ACC112 (cell line): ENCODE measurements around the gene CEP135.
"Not testable (repeated sequence)": the region's sequence is repeated elsewhere in the genome, so short reads cannot be mapped to it uniquely, and the experiment has no call there.

ENCODE experiments used
- H2AFZ ChIP-seq: fragments of 200-600 bp; sonication (generic); one replicate; pipeline ENCODE4 v1.6.0; 2017; ENCODE audit warnings: antibody characterized with exemption, low read length; ENCODE audit not compliant: unreplicated experiment
- H3K27ac ChIP-seq: fragments of 200-600 bp; sonication (generic); 2 replicates; pipeline ENCODE4 v1.5.1; 2014; ENCODE audit warnings: low read depth, mild to moderate bottlenecking, antibody characterized with exemption, low read length, moderate library complexity
- H3K27me3 ChIP-seq: fragments of 200-600 bp; sonication (generic); 2 replicates; pipeline ENCODE4 v1.6.1; 2014; ENCODE audit warnings: mild to moderate bottlenecking, antibody characterized with exemption, low read length, moderate library complexity, mixed read lengths; ENCODE audit not compliant: insufficient read depth
- H3K36me3 ChIP-seq: fragments of 200-600 bp; sonication (generic); 2 replicates; pipeline ENCODE4 v1.6.1; 2016; ENCODE audit warnings: mild to moderate bottlenecking, antibody characterized with exemption, low read length, moderate library complexity, mixed read lengths; ENCODE audit not compliant: insufficient read depth
- H3K4me1 ChIP-seq: fragments of 200-600 bp; sonication (generic); one replicate; pipeline ENCODE4 v1.6.1; 2016; ENCODE audit warnings: low read length, mixed read lengths; ENCODE audit not compliant: insufficient read depth, unreplicated experiment, control insufficient read depth
- H3K4me3 ChIP-seq: fragments of 200-600 bp; sonication (generic); 2 replicates; pipeline ENCODE4 v1.5.1; 2014; ENCODE audit warnings: mild to moderate bottlenecking, low read depth, low read length
- H3K79me2 ChIP-seq: fragments of 200-600 bp; sonication (generic); one replicate; pipeline ENCODE4 v1.6.0; 2016; ENCODE audit warnings: low read length; ENCODE audit not compliant: control insufficient read depth, unreplicated experiment, insufficient read depth

Gene CEP135

GRCh38 chr4:55941881-55942396, 6.8 kb upstream of the CEP135 start:
- Histone ChIP-seq H3K27ac (no peak overlapping the region), H2AFZ (no peak overlapping the region), H3K4me1 (peaks cover 1% of the 10 kb centered on the region), H3K79me2 (peaks cover 8% of the 10 kb centered on the region), H3K36me3 (peaks cover 25% of the 10 kb centered on the region), H3K4me3 (no peak overlapping the region), H3K27me3 (no peaks in the 10 kb centered on the region)

- H3K27ac ChIP-seq: peak overlapping the region; percentile 100
- 0 out of 2 replicates have a peak, but pooled peaks cover 3% of the 10 kb centered on the region for H3K36me3 ChIP-seq
- peak overlapping the region; percentile 94 for H3K4me3 ChIP-seq
- H3K79me2 ChIP-seq: peaks cover 41% of the 10 kb centered on the region
- no peaks in the 10 kb centered on the region for H3K27me3 ChIP-seq
- H3K4me1 ChIP-seq: peaks cover 17% of the 10 kb centered on the region
- H2AFZ ChIP-seq: peak overlapping the region; percentile 73
Observed at GRCh38 chr4:55947254-55947882, 1.4 kb upstream of the CEP135 start.

- Histone ChIP-seq H3K4me3 (peak overlapping the region; percentile 94), H3K27me3 (no peaks in the 10 kb centered on the region), H3K27ac (peak overlapping the region; percentile 100), H3K4me1 (peaks cover 17% of the 10 kb centered on the region), H2AFZ (peak overlapping the region; percentile 73), H3K79me2 (peaks cover 44% of the 10 kb centered on the region), H3K36me3 (peaks cover 3% of the 10 kb centered on the region; the same call in 1 of the 2 replicates)
Observed at GRCh38 chr4:55947912-55948725, 626 bp upstream of the CEP135 start.

- Histone ChIP-seq H3K4me1 (peaks cover 17% of the 10 kb centered on the region), H3K4me3 (peak overlapping the region; percentile 94), H2AFZ (peak overlapping the region; percentile 97), H3K79me2 (peaks cover 44% of the 10 kb centered on the region), H3K27me3 (no peaks in the 10 kb centered on the region), H3K27ac (peak overlapping the region; percentile 100), H3K36me3 (peaks cover 9% of the 10 kb centered on the region)
Observed at GRCh38 chr4:55949482-55949802, 697 bp downstream of the CEP135 start.

GRCh38 chr4:55951191-55951922, 2.6 kb downstream of the CEP135 start:
- peaks cover 6% of the 10 kb centered on the region for H3K36me3 ChIP-seq
- no peak overlapping the region for H2AFZ ChIP-seq
- no peaks in the 10 kb centered on the region for H3K27me3 ChIP-seq
- H3K79me2 ChIP-seq: peaks cover 39% of the 10 kb centered on the region
- H3K4me1 ChIP-seq: peaks cover 17% of the 10 kb centered on the region
- no peak overlapping the region for H3K27ac ChIP-seq
- peak overlapping the region; percentile 94; the same call in 1 of the 2 replicates for H3K4me3 ChIP-seq

GRCh38 chr4:55955710-55956109, 7.0 kb downstream of the CEP135 start:
- Histone ChIP-seq H2AFZ (no peak overlapping the region), H3K79me2 (peaks cover 19% of the 10 kb centered on the region), H3K36me3 (peaks cover 12% of the 10 kb centered on the region), H3K4me3 (no peak overlapping the region), H3K27me3 (no peaks in the 10 kb centered on the region), H3K4me1 (peaks cover 3% of the 10 kb centered on the region), H3K27ac (no peak overlapping the region)

- Histone ChIP-seq H3K36me3 (peaks cover 6% of the 10 kb centered on the region; the same call in 1 of the 2 replicates), H3K27ac (no peak overlapping the region)
Observed at GRCh38 chr4:55959655-55960054, 10.9 kb downstream of the CEP135 start.

GRCh38 chr4:55964046-55964445, 15.3 kb downstream of the CEP135 start:
- no peaks in the 10 kb centered on the region for H3K4me1 ChIP-seq
- H3K4me3 ChIP-seq: no peak overlapping the region
- no peaks in the 10 kb centered on the region for H3K27me3 ChIP-seq
- peaks cover 5% of the 10 kb centered on the region for H3K36me3 ChIP-seq
- no peaks in the 10 kb centered on the region for H3K79me2 ChIP-seq
- no peak overlapping the region for H2AFZ ChIP-seq
- H3K27ac ChIP-seq: no peak overlapping the region

More at GRCh38 chr4:55959655-55960054, 10.9 kb downstream of the CEP135 start:
- H3K4me3 ChIP-seq: no peak overlapping the region
- H3K79me2 ChIP-seq: no peaks in the 10 kb centered on the region
- no peaks in the 10 kb centered on the region for H3K4me1 ChIP-seq
- H2AFZ ChIP-seq: no peak overlapping the region
- H3K27me3 ChIP-seq: no peaks in the 10 kb centered on the region

- Histone ChIP-seq H2AFZ (no peak overlapping the region), H3K79me2 (no peaks in the 10 kb centered on the region), H3K27me3 (no peaks in the 10 kb centered on the region), H3K27ac (no peak overlapping the region), H3K4me3 (no peak overlapping the region), H3K4me1 (no peaks in the 10 kb centered on the region), H3K36me3 (peaks cover 5% of the 10 kb centered on the region)
Observed at GRCh38 chr4:55965585-55965984, 16.8 kb downstream of the CEP135 start.

GRCh38 chr4:55966324-55966723, 17.6 kb downstream of the CEP135 start:
- not testable (repeated sequence) for H3K27me3 ChIP-seq, H3K4me3 ChIP-seq, H3K27ac ChIP-seq, H3K4me1 ChIP-seq, H2AFZ ChIP-seq, H3K36me3 ChIP-seq, H3K79me2 ChIP-seq
